ENCODE data around the gene TCTA.
"Not testable (repeated sequence)": the region's sequence is repeated elsewhere in the genome, so short reads cannot be mapped to it uniquely, and the experiment has no call there.

Gene TCTA

DNA sequence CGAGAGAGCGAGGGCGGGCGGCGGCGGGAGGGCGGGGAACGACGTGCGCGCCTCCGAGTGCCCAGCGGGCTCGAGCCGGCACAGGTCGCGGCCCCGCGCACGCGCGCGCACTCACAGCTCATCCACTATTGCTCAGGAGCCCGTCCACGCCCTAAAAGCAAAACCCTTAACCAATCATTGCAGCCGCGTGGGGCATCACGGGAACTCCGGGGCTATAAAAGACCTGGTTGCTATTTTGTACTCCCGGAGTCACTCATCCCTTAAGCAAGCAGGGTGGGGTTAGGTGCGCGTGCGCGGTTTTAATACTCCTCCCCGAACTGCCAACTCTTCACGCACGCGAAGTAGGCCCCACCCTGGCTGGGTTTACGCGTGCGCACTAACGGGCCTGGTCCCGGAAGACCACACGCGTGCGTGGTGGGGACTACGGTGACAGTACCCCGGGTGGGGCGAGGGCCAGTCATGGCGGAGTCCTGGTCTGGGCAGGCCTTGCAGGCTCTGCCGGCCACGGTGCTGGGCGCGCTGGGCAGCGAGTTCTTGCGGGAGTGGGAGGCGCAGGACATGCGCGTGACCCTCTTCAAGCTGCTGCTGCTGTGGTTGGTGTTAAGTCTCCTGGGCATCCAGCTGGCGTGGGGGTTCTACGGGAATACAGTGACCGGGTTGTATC, at the start of gene TCTA, which contains the start of gene RHOA:
TSS of gene TCTA (plus strand) at position 456 of the 664 bp plus-strand sequence. CDS start at position 460, 4 bp downstream.
TSS of gene RHOA (minus strand) at position 9 of the 664 bp plus-strand sequence. CDS start 36,387 bp downstream, outside the sequence.
- in situ Hi-C loops (cut with MboI; ENCODE audit: low sequenced_read_pairs) = no loop called here
- peak; percentile 98 to 99 for DNase-seq (ENCODE audit: low spot score in 2 of 2)
- Histone ChIP-seq H3K27me3 (ENCODE audit: low read depth) (no peaks in the 10 kb centered on the region), H3K9me3 (no peaks in the 10 kb centered on the region), H3K4me1 (peaks cover 33% of the 10 kb centered on the region), H3K4me3 (peak within 1 kb of the TSS; percentile 75), H3K36me3 (replicated peaks) (peaks cover 34% of the 10 kb centered on the region)

DNA sequence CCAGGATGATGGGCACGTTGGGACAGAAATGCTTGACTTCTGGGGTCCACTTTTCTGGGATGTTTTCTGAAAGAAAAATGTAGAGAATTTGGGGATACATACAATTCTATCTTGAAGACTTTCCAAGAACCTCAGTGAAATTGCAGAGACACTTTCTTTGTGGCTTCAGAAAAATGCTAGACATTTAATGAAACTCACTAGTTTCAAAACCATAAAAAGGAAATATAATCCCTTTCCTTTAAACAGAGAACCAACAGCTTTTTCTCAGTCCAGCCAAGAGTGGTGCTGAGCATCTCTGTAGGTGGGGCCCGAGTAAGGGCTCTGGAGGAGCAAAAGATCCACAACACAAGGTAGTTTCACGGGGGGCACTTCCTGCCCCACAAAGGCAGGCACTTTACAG, 49.7 kb upstream of the TCTA start:
- peaks cover 86% of the 10 kb centered on the region for H3K36me3 ChIP-seq (replicated peaks)
- H3K4me3 ChIP-seq = no peak overlapping the region
- H3K4me1 ChIP-seq = peaks cover 11% of the 10 kb centered on the region
- in situ Hi-C loops (cut with MboI; ENCODE audit: low sequenced_read_pairs) = no loop called here
- DNase-seq (ENCODE audit: low spot score in 2 of 2) = no peak
- no peaks in the 10 kb centered on the region for H3K27me3 ChIP-seq (ENCODE audit: low read depth)
- H3K9me3 ChIP-seq = no peaks in the 10 kb centered on the region

DNA sequence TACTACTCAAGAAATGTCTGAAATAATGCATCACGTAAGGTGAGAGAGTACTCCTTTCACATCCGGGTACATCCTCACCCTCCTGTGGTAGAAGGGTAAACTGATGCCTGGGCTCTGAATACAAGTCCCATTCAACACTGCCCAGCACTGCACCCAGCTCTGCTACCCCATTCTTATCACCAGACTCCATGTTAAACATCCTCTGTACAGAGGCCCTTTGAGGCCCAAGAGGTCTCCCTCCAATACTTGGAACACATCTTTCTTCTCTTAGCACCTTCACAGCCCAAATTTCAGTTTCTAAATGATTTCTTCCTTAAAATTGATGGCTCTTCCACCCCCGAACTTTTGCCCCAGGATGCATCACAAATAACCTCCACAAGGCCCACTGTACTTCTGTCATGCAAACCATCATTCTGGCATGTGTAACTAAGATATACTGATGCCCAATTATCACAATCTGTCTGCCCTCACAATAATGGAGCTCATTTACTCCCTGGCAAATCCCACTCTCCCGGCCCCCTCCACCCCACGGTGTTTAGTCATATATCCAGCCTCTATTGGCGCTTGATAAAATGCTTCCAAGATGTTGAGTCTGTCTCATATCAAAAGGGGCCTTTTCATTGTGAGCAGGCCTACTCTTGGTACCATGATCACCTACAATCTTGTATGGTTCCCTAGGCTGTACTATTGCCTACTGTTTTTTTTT, 41.5 kb upstream of the TCTA start:
- H3K27me3 ChIP-seq (ENCODE audit: low read depth) = no peaks in the 10 kb centered on the region
- no peaks in the 10 kb centered on the region for H3K4me1 ChIP-seq
- no peak for DNase-seq (ENCODE audit: low spot score in 2 of 2)
- H3K9me3 ChIP-seq = no peaks in the 10 kb centered on the region
- in situ Hi-C loops (cut with MboI; ENCODE audit: low sequenced_read_pairs) = no loop called here
- peaks cover 83% of the 10 kb centered on the region for H3K36me3 ChIP-seq (replicated peaks)
- no peak overlapping the region for H3K4me3 ChIP-seq

DNA sequence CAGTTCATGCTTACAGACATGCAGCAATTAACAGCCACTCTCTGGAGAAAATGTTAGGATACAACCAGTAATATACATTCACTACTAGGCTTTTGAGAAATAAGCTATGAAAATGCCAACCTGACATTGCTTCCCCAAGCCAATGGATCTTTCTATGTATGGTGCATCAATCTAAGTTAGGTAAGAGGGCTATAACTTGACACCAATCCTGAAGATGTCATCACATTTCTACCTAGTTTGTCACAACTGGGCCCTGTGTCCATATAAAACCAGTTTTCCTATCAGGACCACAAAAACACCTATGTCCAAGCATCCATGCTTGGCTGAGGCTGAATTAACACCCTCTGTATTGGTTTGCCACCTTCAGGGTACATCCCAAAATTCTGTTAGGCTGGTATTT, 40.3 kb upstream of the TCTA start:
- Histone ChIP-seq H3K4me3 (no peak overlapping the region), H3K4me1 (no peaks in the 10 kb centered on the region), H3K27me3 (ENCODE audit: low read depth) (no peaks in the 10 kb centered on the region), H3K36me3 (replicated peaks) (peaks cover 76% of the 10 kb centered on the region), H3K9me3 (no peaks in the 10 kb centered on the region)
- DNase-seq (ENCODE audit: low spot score in 2 of 2) = no peak
- in situ Hi-C loops (cut with MboI; ENCODE audit: low sequenced_read_pairs) = no loop called here

- Histone ChIP-seq H3K9me3 (no peaks in the 10 kb centered on the region), H3K4me1 (no peaks in the 10 kb centered on the region), H3K27me3 (ENCODE audit: low read depth) (no peaks in the 10 kb centered on the region), H3K4me3 (no peak overlapping the region), H3K36me3 (replicated peaks) (peaks cover 35% of the 10 kb centered on the region)
- in situ Hi-C loops (cut with MboI; ENCODE audit: low sequenced_read_pairs) = no loop called here
- no peak for DNase-seq (ENCODE audit: low spot score in 2 of 2)
Observed at GRCh38 chr3:49377483-49377882, 34.7 kb upstream of the TCTA start.

GRCh38 chr3:49378249-49378895, 33.9 kb upstream of the TCTA start:
- no peaks in the 10 kb centered on the region for H3K9me3 ChIP-seq
- peaks cover 26% of the 10 kb centered on the region for H3K36me3 ChIP-seq (replicated peaks)
- peak in 1 of 2 experiments; percentile 12 for DNase-seq (ENCODE audit: low spot score in 2 of 2)
- in situ Hi-C loops (cut with MboI; ENCODE audit: low sequenced_read_pairs) = no loop called here
- no peaks in the 10 kb centered on the region for H3K27me3 ChIP-seq (ENCODE audit: low read depth)
- no peak overlapping the region for H3K4me3 ChIP-seq
- no peaks in the 10 kb centered on the region for H3K4me1 ChIP-seq

DNA sequence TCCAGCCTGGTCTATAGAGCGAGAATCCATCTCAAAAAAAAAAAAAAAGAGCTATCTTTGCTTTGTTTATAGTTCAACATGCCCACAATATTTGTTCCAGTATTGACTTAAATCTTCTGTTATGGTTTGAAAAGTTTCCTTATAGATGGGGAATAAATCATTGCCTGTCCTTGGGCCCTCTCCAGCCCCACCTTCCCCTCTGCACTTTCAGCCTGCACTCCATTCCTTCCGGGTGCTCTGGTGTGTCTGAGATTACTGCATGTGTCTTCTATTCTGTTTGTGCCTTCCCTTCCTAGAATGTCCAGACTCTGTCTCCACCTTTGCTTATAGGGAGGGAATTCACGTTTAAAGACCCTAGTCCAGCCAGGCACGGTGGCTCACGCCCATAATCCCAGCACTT, 28.8 kb upstream of the TCTA start:
- Histone ChIP-seq H3K4me3 (no peak overlapping the region), H3K27me3 (ENCODE audit: low read depth) (no peaks in the 10 kb centered on the region), H3K9me3 (no peaks in the 10 kb centered on the region), H3K4me1 (peaks cover 10% of the 10 kb centered on the region), H3K36me3 (replicated peaks) (peaks cover 4% of the 10 kb centered on the region)
- in situ Hi-C loops (cut with MboI; ENCODE audit: low sequenced_read_pairs) = no loop called here
- DNase-seq (ENCODE audit: low spot score in 2 of 2) = no peak

DNA sequence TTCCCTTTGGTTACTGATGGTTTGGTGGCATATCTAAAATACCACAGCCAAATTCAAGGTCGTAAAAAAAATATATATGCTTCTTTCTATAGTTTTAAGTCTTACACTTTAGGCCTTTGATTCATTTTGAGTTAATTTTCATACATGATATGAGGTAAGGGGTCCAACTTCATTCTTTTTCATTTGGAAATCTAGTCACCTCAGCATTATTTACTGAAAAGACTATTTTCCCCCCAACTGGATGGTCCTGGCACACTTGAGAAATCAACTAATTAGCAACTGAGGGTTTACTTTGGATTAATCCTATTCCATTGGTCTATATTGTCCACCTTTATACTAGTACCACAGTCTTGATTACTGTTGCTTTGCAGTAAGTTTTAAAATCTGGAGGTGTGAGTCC, 26.6 kb upstream of the TCTA start:
- in situ Hi-C loops (cut with MboI; ENCODE audit: low sequenced_read_pairs) = no loop called here
- Histone ChIP-seq H3K9me3 (no peaks in the 10 kb centered on the region), H3K4me1 (peaks cover 10% of the 10 kb centered on the region), H3K36me3 (replicated peaks) (peaks cover 8% of the 10 kb centered on the region), H3K4me3 (no peak overlapping the region), H3K27me3 (ENCODE audit: low read depth) (no peaks in the 10 kb centered on the region)
- no peak for DNase-seq (ENCODE audit: low spot score in 2 of 2)

DNA sequence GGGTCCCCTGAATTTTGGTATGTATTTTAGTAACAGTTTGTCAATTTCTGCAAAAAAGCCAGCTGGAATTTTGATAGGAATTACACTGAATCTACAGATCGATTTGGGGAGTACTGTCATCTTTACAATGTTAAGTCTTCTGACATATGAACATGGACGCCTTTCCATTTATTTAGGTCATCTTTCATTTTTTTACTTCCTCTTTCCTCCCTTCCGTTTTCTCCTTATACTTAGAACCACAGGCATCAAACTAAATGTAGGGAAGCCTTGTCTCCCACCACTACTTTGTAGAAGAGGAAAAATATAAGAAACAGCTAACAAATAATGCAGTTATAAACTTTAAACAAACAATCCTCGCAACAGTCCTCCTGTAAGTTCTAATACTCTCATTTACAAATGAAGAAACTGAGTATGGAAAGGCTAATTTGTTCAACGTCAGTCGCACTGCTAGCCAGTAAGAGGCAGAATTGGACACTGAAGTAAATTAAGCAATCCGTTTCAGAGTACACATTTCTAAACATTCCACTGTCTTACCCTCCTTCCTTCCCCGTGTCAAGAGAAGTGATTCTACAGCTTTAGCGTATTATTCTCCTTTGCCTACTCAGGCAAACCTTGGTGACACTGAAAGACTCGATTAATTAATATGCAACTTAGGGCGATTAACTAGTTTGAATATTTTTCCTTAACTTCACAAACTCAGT, 26.0 kb upstream of the TCTA start:
- in situ Hi-C loops (cut with MboI; ENCODE audit: low sequenced_read_pairs) = no loop called here
- Histone ChIP-seq H3K4me1 (peaks cover 10% of the 10 kb centered on the region), H3K4me3 (no peak overlapping the region)

DNA sequence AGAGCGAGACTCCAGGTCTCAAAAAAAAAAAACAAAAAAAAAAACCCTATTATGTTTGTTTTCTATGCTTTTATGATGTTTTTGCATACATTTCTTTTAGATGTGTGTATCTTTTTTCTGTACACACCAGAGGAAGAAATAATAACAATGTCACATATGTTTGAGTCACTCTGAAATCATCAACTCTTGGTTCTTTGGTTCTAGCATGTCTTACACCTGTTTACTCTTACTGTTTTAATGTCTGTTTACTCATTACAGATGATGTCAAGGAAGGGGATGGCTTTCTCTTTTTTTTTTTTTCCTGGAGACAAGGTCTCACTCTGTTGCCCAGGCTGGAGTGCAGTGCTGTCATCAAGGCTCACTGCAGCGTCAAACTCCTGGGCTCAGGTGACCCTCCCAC, 24.5 kb upstream of the TCTA start:
- Histone ChIP-seq H3K9me3 (no peaks in the 10 kb centered on the region), H3K36me3 (replicated peaks) (peaks cover 14% of the 10 kb centered on the region), H3K4me3 (no peak overlapping the region), H3K4me1 (peaks cover 10% of the 10 kb centered on the region), H3K27me3 (ENCODE audit: low read depth) (no peaks in the 10 kb centered on the region)
- in situ Hi-C loops (cut with MboI; ENCODE audit: low sequenced_read_pairs) = no loop called here
- no peak for DNase-seq (ENCODE audit: low spot score in 2 of 2)

More for the DNA sequence above, 26.0 kb upstream of the TCTA start:
- Histone ChIP-seq H3K36me3 (replicated peaks) (peaks cover 8% of the 10 kb centered on the region), H3K27me3 (ENCODE audit: low read depth) (no peaks in the 10 kb centered on the region), H3K9me3 (no peaks in the 10 kb centered on the region)
- DNase-seq (ENCODE audit: low spot score in 2 of 2) = no peak

DNA sequence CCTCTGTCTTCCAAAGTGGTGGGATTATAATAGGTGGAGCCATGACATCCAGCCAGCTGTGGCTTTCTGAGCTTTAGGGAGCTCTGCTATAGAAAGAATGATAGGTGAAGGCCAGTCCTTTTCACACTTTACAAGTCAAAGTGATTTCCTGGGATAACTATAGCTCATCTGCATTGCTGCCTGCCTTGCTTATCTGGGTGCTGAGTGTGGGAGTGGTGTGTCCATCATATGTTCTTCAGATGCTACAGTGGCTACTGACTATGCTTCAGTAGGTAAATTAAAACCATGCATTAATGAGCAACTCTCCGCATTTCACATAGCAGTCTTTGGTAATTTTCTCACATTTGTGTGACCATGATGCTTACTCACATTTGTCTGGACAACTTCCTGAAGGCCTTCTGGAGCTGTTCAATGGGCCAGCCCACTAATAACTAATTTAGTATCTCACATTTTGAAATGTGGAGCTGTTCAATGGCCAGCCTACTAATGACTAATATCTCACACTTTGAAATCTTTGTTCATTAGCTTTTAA, 23.9 kb upstream of the TCTA start:
- H3K27me3 ChIP-seq (ENCODE audit: low read depth) = no peaks in the 10 kb centered on the region
- no peaks in the 10 kb centered on the region for H3K9me3 ChIP-seq
- no peak for DNase-seq (ENCODE audit: low spot score in 2 of 2)
- H3K36me3 ChIP-seq (replicated peaks) = peaks cover 14% of the 10 kb centered on the region
- peaks cover 10% of the 10 kb centered on the region for H3K4me1 ChIP-seq
- in situ Hi-C loops (cut with MboI; ENCODE audit: low sequenced_read_pairs) = no loop called here
- no peak overlapping the region for H3K4me3 ChIP-seq

- Histone ChIP-seq H3K36me3 (replicated peaks) (peaks cover 14% of the 10 kb centered on the region), H3K27me3 (ENCODE audit: low read depth) (no peaks in the 10 kb centered on the region), H3K4me3 (no peak overlapping the region), H3K4me1 (peaks cover 10% of the 10 kb centered on the region), H3K9me3 (no peaks in the 10 kb centered on the region)
- in situ Hi-C loops (cut with MboI; ENCODE audit: low sequenced_read_pairs) = no loop called here
- DNase-seq (ENCODE audit: low spot score in 2 of 2) = no peak
Observed at GRCh38 chr3:49389297-49389696, 22.9 kb upstream of the TCTA start.

DNA sequence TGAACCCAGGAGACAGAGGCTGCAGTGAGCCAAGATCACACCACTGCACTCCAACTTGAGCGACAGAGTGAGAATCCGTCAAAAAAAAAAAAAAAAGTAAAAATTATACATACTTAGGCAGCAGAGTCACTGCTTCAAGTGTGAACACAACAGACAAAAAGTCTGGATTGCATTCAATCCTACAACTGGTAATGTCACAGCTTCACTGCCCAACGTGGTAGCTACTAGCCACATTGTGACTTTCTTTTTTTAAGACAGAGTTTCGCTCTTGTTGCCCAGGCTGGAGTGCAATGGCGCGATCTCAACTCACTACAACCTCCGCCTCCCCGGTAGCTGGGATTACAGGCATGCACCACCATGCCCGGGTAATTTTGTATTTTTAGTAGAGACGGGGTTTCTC, 20.9 kb upstream of the TCTA start:
- H3K9me3 ChIP-seq; H3K4me3 ChIP-seq; in situ Hi-C loops (cut with MboI; ENCODE audit: low sequenced_read_pairs); H3K4me1 ChIP-seq; DNase-seq (ENCODE audit: low spot score in 2 of 2); H3K27me3 ChIP-seq (ENCODE audit: low read depth): not testable (repeated sequence)
- peaks cover 31% of the 10 kb centered on the region for H3K36me3 ChIP-seq (replicated peaks)

Data from HAP-1 (cell line).